HepG2 (cell line): ENCODE data around the gene TRIM54. TPM values are rescaled to one million over a fixed set of nuclear protein-coding genes. Genes with fewer than 3 reads are reported as not detected.
A peak's percentile ranks its signal among the peaks of the same experiment; 100 is the strongest.

Source experiments
- ATF2 ChIP-seq: sonication (generic); formaldehyde crosslinking; IDR thresholded peaks from 2 replicates; pipeline ENCODE4 v1.4.0; 2020; ENCODE audit warnings: missing genetic modification reagents
- CEBPG ChIP-seq: IDR thresholded peaks from 2 replicates; pipeline ENCODE4 v1.6.1; 2016
- ETV5 ChIP-seq: IDR thresholded peaks from 2 replicates; pipeline ENCODE4 v1.6.1; 2018; ENCODE audit warnings: missing biosample characterization, missing genetic modification reagents, inconsistent platforms, borderline replicate concordance
- GATA4 ChIP-seq: sonication (generic); IDR thresholded peaks from 2 replicates; pipeline ENCODE4 v1.6.1; 2016; ENCODE audit warnings: antibody characterized with exemption, low read depth, borderline replicate concordance
- NFYB ChIP-seq: sonication (generic); formaldehyde crosslinking; IDR thresholded peaks from 2 replicates; pipeline ENCODE4 v1.4.0; 2020; ENCODE audit warnings: missing genetic modification reagents
- NFYC ChIP-seq: IDR thresholded peaks from 2 replicates; pipeline ENCODE4 v1.6.1; 2016; ENCODE audit warnings: missing genetic modification reagents, missing compliant biosample characterization
- NR2F6 ChIP-seq, 2 experiments: IDR thresholded peaks; 2 replicates each; pipeline ENCODE4 v1.6.1; 2016; ENCODE audit warnings: antibody characterized with exemption in 1 of 2, mild to moderate bottlenecking in 1 of 2
- RFX5 ChIP-seq: IDR thresholded peaks from 2 replicates; pipeline ENCODE4 v1.6.1; 2011; ENCODE audit warnings: low read depth, low read length, improper control_type of control experiment
- TEF ChIP-seq: sonication (generic); formaldehyde crosslinking; IDR thresholded peaks from 2 replicates; pipeline ENCODE4 v1.5.0; 2020; ENCODE audit warnings: missing genetic modification reagents
- ZFP1 ChIP-seq: IDR thresholded peaks from 2 replicates; pipeline ENCODE4 v1.6.1; 2016
- ZIK1 ChIP-seq: sonication (generic); formaldehyde crosslinking; IDR thresholded peaks from 2 replicates; pipeline ENCODE4 v1.5.0; 2020; ENCODE audit warnings: mild to moderate bottlenecking, low read depth, missing genetic modification reagents, borderline replicate concordance
- ZNF20 ChIP-seq: sonication (generic); formaldehyde crosslinking; IDR thresholded peaks from 2 replicates; pipeline ENCODE4 v1.4.0; 2020; ENCODE audit warnings: mild to moderate bottlenecking, moderate library complexity, missing genetic modification reagents
- ZNF503 ChIP-seq: sonication (generic); formaldehyde crosslinking; IDR thresholded peaks from 2 replicates; pipeline ENCODE4 v1.4.0; 2020; ENCODE audit warnings: missing genetic modification reagents
- ZNF512B ChIP-seq: sonication (generic); formaldehyde crosslinking; IDR thresholded peaks from 2 replicates; pipeline ENCODE4 v1.5.1; 2020; ENCODE audit warnings: missing genetic modification reagents, mild to moderate bottlenecking, borderline replicate concordance
- ZNF546 ChIP-seq: sonication (generic); formaldehyde crosslinking; conservative IDR thresholded peaks from 2 replicates; pipeline ENCODE4 v1.8.1; 2023; ENCODE audit warnings: mild to moderate bottlenecking, missing genetic modification reagents
- ZNF780A ChIP-seq: sonication (generic); formaldehyde crosslinking; IDR thresholded peaks from 2 replicates; pipeline ENCODE4 v1.8.0; 2022; ENCODE audit warnings: mild to moderate bottlenecking, missing genetic modification reagents, moderate library complexity
- ZNF883 ChIP-seq: sonication (generic); formaldehyde crosslinking; IDR thresholded peaks from 2 replicates; pipeline ENCODE4 v1.5.1; 2020; ENCODE audit warnings: mild to moderate bottlenecking, missing genetic modification reagents; ENCODE audit errors: not compliant biosample characterization
- ZSCAN29 ChIP-seq: sonication (generic); formaldehyde crosslinking; conservative IDR thresholded peaks from 2 replicates; pipeline ENCODE4 v1.4.0; 2020; ENCODE audit warnings: mild to moderate bottlenecking, missing genetic modification reagents
- polyA plus RNA-seq, 8 experiments: library from polyadenylated mRNA; depleted of rRNA in 3 of 8; stranded (reverse) in 7 of 8; unstranded in 1 of 8; fragments of >200 nt; fragmentation: Illumina TruSeq in 4 of 8; extraction: Trizol in 4 of 8; gene quantifications; 2 replicates each; pipeline versions ENCODE4 v1.2.1 to v1.2.3, GENCODE V29; 2011 to 2016; ENCODE audit warnings: low read depth in 4 of 8, missing spikeins in 1 of 8, mixed read lengths in 1 of 8; ENCODE audit not compliant: insufficient read depth in 1 of 8
- total RNA-seq, 5 experiments: library from RNA; depleted of rRNA; stranded (reverse); fragments of >200 nt; fragmentation: Illumina TruSeq; extraction: Trizol; gene quantifications; 2 replicates each; pipeline ENCODE4 v1.2.3, GENCODE V29; 2016; ENCODE audit warnings: low read depth in 1 of 5

The TRIM54 gene
- total and polyA plus RNA-seq, 2 of the 13 experiments (the other 11 are each of a cell fraction or from before 2014, with no cell fraction given): 0.07 to 0.13 TPM

GRCh38 chr2:27356382-27357181 lies 74.4 kb downstream of the TRIM54 start, which contains the start of gene GTF3C2 (continued):
- TF ChIP-seq RFX5: peak; percentile 17; the same call in 1 of the 2 replicates
- peak; percentile 32 for TF ChIP-seq NFYC (CRISPR knock-in tag)
- no peak for TF ChIP-seq ZNF20 (CRISPR knock-in tag)
- peak; percentile 72 for TF ChIP-seq GATA4
- TF ChIP-seq NR2F6 (IDR thresholded peaks at IDR 0.05): peak; percentile 49; the same call in 1 of the 2 replicates
- TF ChIP-seq NR2F6 (CRISPR knock-in tag; IDR thresholded peaks at IDR 0.05): peak; percentile 40
- TF ChIP-seq TEF (CRISPR knock-in tag): peak; percentile 43; the same call in 1 of the 2 replicates
- peak; percentile 58; the same call in 1 of the 2 replicates for TF ChIP-seq ZNF780A (CRISPR knock-in tag)
- TF ChIP-seq ZNF512B: peak; percentile 69; the same call in 1 of the 2 replicates
- peak; percentile 3 for TF ChIP-seq ZNF883 (CRISPR knock-in tag)
- peak; percentile 62; the same call in 1 of the 2 replicates for TF ChIP-seq ZFP1
- peak; percentile 74 for TF ChIP-seq ZNF503 (CRISPR knock-in tag)
- TF ChIP-seq ZNF546 (CRISPR knock-in tag): peak; percentile 78; the same call in 1 of the 2 replicates
- peak; percentile 67 for TF ChIP-seq NFYB (CRISPR knock-in tag)
- TF ChIP-seq ATF2 (CRISPR knock-in tag): peak; percentile 76
- peak; percentile 87 for TF ChIP-seq ETV5
- 0 out of 2 replicates have a peak, but pooled peaks have one; percentile 50 for TF ChIP-seq ZSCAN29 (CRISPR knock-in tag)
- TF ChIP-seq CEBPG (CRISPR knock-in tag): peak; percentile 61; the same call in 1 of the 2 replicates
- peak; percentile 79; the same call in 1 of the 2 replicates for TF ChIP-seq ZIK1 (CRISPR knock-in tag)
